NCI-H345 treated with DMSO at 0.1 percent for 48 hours (cell line): Measurements from ENCODE around the gene EPHB4.
"Not testable (repeated sequence)": the region's sequence is repeated elsewhere in the genome, so short reads cannot be mapped to it uniquely, and the experiment has no call there.

Source experiments
- DNase-seq: peaks from one replicate; lab custom pipeline; 2025; ENCODE audit not compliant: unreplicated experiment; lab: John Stamatoyannopoulos, UW

Gene EPHB4

GRCh38 chr7:100822236-100823139, 4.8 kb downstream of the EPHB4 start:
- no peak for DNase-seq

DNA sequence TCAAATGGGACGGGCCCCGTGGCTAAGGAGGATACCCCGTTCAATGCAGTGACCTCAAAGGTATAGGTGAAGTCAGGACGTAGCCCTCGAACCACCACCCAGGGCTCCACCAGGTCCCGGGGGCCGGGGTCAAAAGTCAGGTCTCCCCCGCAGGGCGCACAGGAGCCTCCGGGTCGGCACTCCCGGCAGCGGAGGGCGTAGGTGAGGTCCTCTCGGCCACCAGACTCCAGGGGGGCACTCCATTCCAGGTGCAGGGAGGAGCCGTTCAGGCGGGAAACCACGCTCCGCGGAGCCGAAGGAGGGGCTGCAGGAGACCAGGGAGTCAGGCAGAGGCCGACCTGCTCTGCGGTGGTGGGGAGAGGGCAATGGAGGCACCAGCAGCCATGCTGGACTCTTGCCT, 7.7 kb downstream of the EPHB4 start:
- no peak for DNase-seq

DNA sequence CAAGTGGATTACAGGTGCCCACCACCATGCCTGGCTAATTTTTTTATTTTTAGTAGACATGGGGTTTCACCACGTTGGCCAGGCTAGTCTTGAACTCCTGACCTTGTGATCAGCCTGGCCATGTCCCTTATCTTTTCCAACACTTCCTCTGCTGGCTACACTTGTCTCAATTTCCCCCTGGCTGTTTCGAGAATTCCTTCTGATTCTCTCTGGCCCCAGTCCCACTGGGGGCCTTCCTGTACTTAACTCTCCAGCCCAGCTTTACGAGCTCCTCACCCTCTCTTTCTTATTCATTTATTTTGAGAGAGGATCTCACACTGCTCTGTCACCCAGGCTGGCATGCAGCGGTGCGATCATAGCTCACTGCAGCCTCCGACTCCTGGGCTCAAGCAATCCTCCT, 8.5 kb downstream of the EPHB4 start:
- no peak for DNase-seq

- DNase-seq = no peak
Observed at GRCh38 chr7:100818366-100818765, 9.0 kb downstream of the EPHB4 start.

- no peak for DNase-seq
Observed at GRCh38 chr7:100817097-100817496, 10.2 kb downstream of the EPHB4 start.

GRCh38 chr7:100816515-100816914, 10.8 kb downstream of the EPHB4 start:
- not testable (repeated sequence) for DNase-seq

GRCh38 chr7:100812729-100813128, 14.6 kb downstream of the EPHB4 start:
- no peak for DNase-seq

DNA sequence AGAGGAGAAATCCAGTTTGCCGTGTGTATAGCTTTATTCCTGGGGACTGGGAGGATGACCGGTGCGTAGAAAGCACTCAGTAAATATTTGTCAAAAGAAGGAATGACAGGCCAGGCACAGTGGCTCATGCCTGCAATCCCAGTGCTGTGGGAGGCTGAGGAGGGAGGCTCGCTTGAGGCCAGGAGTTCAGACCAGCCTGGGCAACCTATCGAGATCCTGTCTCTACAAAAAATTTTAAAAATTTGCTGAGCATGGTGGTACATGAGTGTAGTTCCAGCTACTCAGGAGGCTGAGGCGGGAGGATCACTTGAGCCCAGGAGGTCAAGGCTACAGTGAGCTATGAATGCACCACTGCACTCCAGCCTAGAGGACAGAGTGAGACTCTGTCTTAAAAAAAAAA, 15.8 kb downstream of the EPHB4 start:
- no peak for DNase-seq

DNA sequence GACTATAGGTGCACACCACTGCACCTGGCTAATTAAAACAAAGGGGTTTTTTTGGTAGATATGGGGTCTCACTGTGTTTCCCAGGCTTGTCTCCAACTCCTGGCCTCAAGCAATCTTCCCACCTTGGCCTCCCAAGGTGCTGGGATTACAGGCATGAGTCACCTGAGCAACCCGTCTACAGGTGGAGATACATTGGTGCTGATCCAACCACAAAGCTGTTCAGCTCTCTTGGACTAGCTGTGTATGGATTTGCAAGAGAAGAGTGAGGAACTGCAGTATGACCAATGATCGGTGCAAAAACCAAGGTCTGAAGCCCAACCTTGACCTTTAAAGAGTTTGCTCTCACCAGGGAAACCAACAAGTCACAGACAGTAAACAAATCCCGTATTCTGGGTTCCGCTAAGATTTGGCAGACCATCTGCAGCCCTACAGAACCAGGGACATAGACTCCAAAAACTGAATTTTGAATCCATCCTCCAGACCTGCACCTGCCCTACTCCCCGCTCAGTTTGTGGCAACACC, 18.9 kb downstream of the EPHB4 start:
- no peak for DNase-seq

DNA sequence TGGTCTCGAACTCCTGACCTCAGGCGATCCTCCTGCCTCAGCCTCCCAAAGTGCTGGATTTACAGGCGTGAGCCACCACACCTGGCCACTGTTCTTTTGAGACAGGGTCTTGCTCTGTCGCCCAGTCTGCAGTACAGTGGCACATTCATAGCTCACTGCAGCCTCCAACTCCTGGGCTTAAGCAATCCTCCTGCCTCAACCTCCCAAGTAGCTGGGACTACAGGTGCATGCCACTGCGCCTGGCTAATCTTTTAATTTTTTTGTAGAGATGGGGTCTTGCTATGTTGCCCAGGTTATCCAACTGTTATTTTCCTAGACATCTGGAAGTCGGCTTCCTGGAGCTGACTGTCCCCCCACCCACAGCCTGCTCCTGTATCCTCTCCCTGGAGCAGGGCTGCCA, 20.4 kb downstream of the EPHB4 start:
- not testable (repeated sequence) for DNase-seq

DNA sequence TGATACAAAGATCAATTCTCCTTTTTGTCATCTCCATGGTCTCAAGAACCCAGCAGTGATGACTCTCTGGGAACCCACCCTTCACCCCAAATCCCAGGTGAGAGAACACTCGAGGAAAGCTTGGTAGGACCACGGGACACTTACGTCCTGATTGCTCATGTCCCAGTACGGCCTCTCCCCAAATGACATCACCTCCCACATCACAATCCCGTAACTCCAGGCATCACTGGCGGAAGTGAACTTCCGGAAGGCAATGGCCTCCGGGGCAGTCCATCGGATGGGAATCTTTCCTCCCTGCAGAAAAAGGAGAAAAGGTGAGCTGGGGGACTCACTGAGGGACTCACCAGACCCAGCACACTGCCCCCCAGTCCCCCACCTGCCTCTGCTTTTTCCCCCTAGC, 21.0 kb downstream of the EPHB4 start:
- no peak for DNase-seq

GRCh38 chr7:100804681-100805431, 22.5 kb downstream of the EPHB4 start:
- DNase-seq = no peak

DNA sequence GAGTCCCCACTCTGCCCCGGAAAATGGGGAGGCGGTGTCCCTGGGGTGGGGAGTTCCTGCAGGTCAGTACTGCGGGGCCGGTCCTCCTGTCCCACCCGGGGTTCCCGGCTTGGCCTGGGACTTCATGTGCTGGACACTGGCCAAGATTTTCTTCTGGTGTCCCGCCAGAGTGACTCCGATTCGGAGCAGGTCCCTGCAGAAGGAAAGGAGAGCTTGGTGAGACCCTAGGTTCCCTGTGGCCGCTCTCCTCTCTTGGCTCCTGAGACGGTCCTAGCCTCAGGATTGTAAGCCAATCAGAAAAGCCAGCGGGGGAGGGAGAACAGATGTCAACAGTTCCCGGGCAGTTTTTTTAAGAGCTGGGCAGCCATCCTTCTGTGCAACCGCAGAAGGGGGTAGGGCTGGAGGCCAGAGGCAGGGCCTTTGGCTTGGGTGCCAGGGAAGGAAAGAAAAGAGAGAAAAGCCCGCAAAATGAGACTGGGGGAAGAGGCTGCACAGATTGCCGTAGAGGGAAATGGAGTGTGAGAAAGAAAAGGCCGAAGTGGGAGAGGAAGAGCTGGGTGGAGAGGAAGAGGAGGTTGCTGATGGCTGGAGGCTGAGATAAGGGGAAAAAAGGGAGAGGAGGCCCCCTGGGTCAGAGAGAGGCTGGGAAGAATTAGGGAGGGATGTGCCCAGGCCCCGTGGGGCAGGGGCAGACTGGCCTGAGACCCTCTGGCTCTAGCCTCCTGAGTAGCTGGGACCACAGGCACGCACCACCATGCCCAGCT, 23.7 kb downstream of the EPHB4 start:
- no peak for DNase-seq

DNA sequence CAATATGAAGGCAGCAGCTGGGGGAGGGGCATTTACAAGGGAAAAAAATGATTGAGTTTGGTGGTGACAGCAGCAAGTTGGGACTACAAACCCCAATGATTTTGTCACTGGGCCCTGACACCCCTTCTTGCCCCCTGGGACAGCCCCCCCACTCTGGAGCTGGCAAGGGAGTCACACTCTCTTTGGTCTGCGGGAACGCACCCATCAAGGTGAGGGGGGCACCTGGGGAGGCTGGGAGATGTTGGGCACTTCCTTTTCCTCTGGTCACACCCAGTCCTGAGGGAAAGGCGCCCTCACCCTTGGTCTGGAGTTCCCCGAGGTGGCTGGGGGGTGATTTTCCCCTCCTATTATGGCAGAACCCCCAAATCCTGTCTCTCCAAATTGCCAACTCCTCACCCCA, 24.4 kb downstream of the EPHB4 start:
- DNase-seq = no peak

DNA sequence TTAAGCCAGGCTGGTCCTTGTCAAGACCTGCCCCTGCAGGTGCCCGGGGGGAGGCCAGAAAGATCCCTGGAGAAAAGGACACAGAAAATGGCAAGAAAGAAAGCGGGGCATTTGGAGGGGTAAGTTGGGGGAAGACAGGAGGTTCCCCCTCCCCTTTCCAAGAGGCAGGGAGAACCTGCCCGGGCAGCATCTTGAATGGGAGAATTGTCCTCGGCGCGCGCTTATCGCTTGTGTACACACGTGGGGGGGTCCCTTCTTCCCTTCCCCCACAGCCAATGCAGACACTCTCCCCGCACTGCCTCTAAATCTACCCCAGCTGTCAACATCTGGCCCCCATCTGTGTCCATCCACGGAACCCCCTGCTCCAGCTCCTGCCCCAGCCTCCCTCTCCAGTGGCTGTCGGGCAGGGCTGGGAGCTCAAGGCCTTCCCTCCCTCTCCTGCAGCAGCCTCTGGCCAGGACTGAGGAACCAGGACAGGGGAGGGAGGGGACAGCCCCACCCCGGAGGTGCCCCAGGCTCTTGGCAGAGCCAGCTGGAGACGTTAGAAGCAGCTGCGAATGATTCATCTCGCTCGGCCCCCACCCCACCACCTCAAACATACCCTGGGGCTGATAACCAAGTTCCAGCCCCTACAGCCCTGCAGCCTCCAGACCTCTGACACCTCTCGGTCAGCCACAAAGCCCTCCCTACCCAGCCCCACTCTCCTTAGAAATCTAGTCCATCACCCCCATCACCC, 25.3 kb downstream of the EPHB4 start:
- DNase-seq = peak; percentile 17

- no peak for DNase-seq
Observed at GRCh38 chr7:100799037-100799896, 28.1 kb downstream of the EPHB4 start.

DNA sequence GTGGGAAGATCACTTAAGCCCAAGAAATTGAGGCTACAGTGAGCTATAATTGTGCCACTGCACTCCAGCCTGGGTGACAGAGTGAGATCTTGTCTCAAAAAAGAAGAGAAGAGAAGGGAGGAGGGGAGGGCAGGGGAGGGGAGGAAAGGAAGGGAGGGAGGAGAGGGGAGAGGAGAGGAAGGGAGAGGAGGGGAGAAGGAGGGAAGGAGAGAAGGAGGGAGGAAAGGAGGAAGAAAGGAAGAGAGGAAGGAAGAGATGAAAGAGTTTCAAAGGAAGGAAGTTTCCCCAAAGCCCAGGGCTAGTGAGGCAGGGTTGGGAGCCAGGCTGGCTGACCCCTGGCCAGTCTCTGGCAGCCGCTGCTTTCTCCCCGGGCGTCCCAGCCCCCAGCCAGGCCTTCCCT, 32.6 kb downstream of the EPHB4 start:
- no peak for DNase-seq

- DNase-seq = peak; percentile 51
Observed at GRCh38 chr7:100793806-100794660, 33.3 kb downstream of the EPHB4 start.
